Uterus (tissue), 2 donors: ENCODE results near the gene CDCA5.

Experiments
- POLR2A ChIP-seq, 2 donors: fragments of 450-650 bp; IDR thresholded peaks; one replicate each; pipeline ENCODE4 v1.6.1; 2016; ENCODE audit warnings: antibody characterized with exemption in 2 of 2, mild to moderate bottlenecking in 1 of 2, moderate library complexity in 1 of 2
- TF ChIP-seq, protein P1 (sequence below), 4 experiments: fragments of 200-600 bp in 2 of 4; fragments of 450-650 bp in 2 of 4; sonication (generic) in 2 of 4; IDR thresholded peaks; one replicate each; pipeline ENCODE4 v1.5.1; 2016 to 2019; ENCODE audit warnings: antibody characterized with exemption in 4 of 4, mild to moderate bottlenecking in 2 of 4, moderate library complexity in 1 of 4

GRCh38 chr11:65089621-65090020 lies 5.8 kb upstream of the CDCA5 start:
- TF ChIP-seq, protein P1, sequence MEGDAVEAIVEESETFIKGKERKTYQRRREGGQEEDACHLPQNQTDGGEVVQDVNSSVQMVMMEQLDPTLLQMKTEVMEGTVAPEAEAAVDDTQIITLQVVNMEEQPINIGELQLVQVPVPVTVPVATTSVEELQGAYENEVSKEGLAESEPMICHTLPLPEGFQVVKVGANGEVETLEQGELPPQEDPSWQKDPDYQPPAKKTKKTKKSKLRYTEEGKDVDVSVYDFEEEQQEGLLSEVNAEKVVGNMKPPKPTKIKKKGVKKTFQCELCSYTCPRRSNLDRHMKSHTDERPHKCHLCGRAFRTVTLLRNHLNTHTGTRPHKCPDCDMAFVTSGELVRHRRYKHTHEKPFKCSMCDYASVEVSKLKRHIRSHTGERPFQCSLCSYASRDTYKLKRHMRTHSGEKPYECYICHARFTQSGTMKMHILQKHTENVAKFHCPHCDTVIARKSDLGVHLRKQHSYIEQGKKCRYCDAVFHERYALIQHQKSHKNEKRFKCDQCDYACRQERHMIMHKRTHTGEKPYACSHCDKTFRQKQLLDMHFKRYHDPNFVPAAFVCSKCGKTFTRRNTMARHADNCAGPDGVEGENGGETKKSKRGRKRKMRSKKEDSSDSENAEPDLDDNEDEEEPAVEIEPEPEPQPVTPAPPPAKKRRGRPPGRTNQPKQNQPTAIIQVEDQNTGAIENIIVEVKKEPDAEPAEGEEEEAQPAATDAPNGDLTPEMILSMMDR (IDR thresholded peaks at IDR 0.05), result no peak
- no peak for TF ChIP-seq POLR2A (IDR thresholded peaks at IDR 0.05)
